Stimulated activated naive CD4-positive, alpha-beta T cell (primary cell): ENCODE measurements around the gene SPIN1.

ENCODE experiments used
- DNase-seq, 6 experiments: peaks; one replicate each; lab custom pipeline; 2025; lab: John Stamatoyannopoulos, UW

The SPIN1 gene

GRCh38 chr9:88436379-88436778 lies 48.1 kb downstream of the SPIN1 start:
- no peak for DNase-seq

GRCh38 chr9:88437210-88438146 lies 49.2 kb downstream of the SPIN1 start:
- no peak for DNase-seq

GRCh38 chr9:88438811-88439210 lies 50.6 kb downstream of the SPIN1 start:
- DNase-seq = no peak

GRCh38 chr9:88441301-88442007 lies 53.2 kb downstream of the SPIN1 start:
- DNase-seq = no peak

- DNase-seq = no peak
Observed at GRCh38 chr9:88443480-88444113, 55.4 kb downstream of the SPIN1 start.

GRCh38 chr9:88446728-88447127 lies 58.5 kb downstream of the SPIN1 start:
- no peak for DNase-seq

GRCh38 chr9:88447431-88447830 lies 59.2 kb downstream of the SPIN1 start:
- no peak for DNase-seq

- DNase-seq = no peak
Observed at GRCh38 chr9:88451160-88451559, 62.9 kb downstream of the SPIN1 start.

GRCh38 chr9:88458716-88459465 lies 70.6 kb downstream of the SPIN1 start:
- DNase-seq = no peak

- DNase-seq = no peak
Observed at GRCh38 chr9:88460587-88461332, 72.5 kb downstream of the SPIN1 start.

GRCh38 chr9:88462191-88462590 lies 73.9 kb downstream of the SPIN1 start:
- no peak for DNase-seq

GRCh38 chr9:88464851-88465250 lies 76.6 kb downstream of the SPIN1 start:
- DNase-seq = no peak

GRCh38 chr9:88468226-88468625 lies 80.0 kb downstream of the SPIN1 start:
- no peak for DNase-seq

- no peak for DNase-seq
Observed at GRCh38 chr9:88476491-88477271, 88.4 kb downstream of the SPIN1 start.

- no peak for DNase-seq
Observed at GRCh38 chr9:88477300-88477751, 89.1 kb downstream of the SPIN1 start.

- DNase-seq = no peak
Observed at GRCh38 chr9:88478246-88478645, 90.0 kb downstream of the SPIN1 start.

- DNase-seq = no peak
Observed at GRCh38 chr9:88481933-88482332, 93.7 kb downstream of the SPIN1 start.

GRCh38 chr9:88488166-88488565 lies 99.9 kb downstream of the SPIN1 start:
- no peak for DNase-seq

- no peak for DNase-seq
Observed at GRCh38 chr9:88494983-88495721, 106.9 kb downstream of the SPIN1 start.

GRCh38 chr9:88497224-88497623 lies 109.0 kb downstream of the SPIN1 start:
- no peak for DNase-seq
